ENCODE measurements around the gene IRF1.

IRF1 gene

GRCh38 chr5:132459031-132459982, 31.3 kb downstream of the IRF1 start:
- DNase-seq, result no peak

GRCh38 chr5:132458651-132459030, 31.9 kb downstream of the IRF1 start:
- no peak for DNase-seq

- no peak for DNase-seq
Observed at GRCh38 chr5:132458226-132458560, 32.4 kb downstream of the IRF1 start.

- DNase-seq, result no peak
Observed at GRCh38 chr5:132457371-132458225, 33.0 kb downstream of the IRF1 start.

GRCh38 chr5:132456987-132457361, 33.6 kb downstream of the IRF1 start:
- DNase-seq, result no peak

GRCh38 chr5:132456296-132456986, 34.1 kb downstream of the IRF1 start:
- DNase-seq, result peak; percentile 64

- no peak for DNase-seq
Observed at GRCh38 chr5:132455614-132456115, 34.9 kb downstream of the IRF1 start.

GRCh38 chr5:132454361-132454760, 36.2 kb downstream of the IRF1 start:
- DNase-seq, result no peak

GRCh38 chr5:132451387-132451786, 39.2 kb downstream of the IRF1 start:
- no peak for DNase-seq

- DNase-seq, result no peak
Observed at GRCh38 chr5:132449060-132449459, 41.5 kb downstream of the IRF1 start.

GRCh38 chr5:132447196-132447595, 43.4 kb downstream of the IRF1 start:
- no peak for DNase-seq

- no peak for DNase-seq
Observed at GRCh38 chr5:132446621-132447020, 44.0 kb downstream of the IRF1 start.

- no peak for DNase-seq
Observed at GRCh38 chr5:132445930-132446329, 44.6 kb downstream of the IRF1 start.

- no peak for DNase-seq
Observed at GRCh38 chr5:132445640-132445923, 45.0 kb downstream of the IRF1 start.

- no peak for DNase-seq
Observed at GRCh38 chr5:132444841-132445639, 45.5 kb downstream of the IRF1 start.

GRCh38 chr5:132444061-132444460, 46.5 kb downstream of the IRF1 start:
- no peak for DNase-seq

- no peak for DNase-seq
Observed at GRCh38 chr5:132439521-132440089, 51.0 kb downstream of the IRF1 start.

- no peak for DNase-seq
Observed at GRCh38 chr5:132438917-132439316, 51.7 kb downstream of the IRF1 start.

GRCh38 chr5:132438267-132438645, 52.3 kb downstream of the IRF1 start:
- DNase-seq, result peak; percentile 18

GRCh38 chr5:132437604-132438266, 52.8 kb downstream of the IRF1 start:
- peak; percentile 73 for DNase-seq

- DNase-seq, result peak; percentile 21
Observed at GRCh38 chr5:132436936-132437335, 53.6 kb downstream of the IRF1 start.

GRCh38 chr5:132435886-132436285, 54.7 kb downstream of the IRF1 start:
- peak; percentile 21 for DNase-seq

Data from stimulated activated CD8-positive, alpha-beta memory T cell treated with anti-CD3 and anti-CD28 coated beads, Interleukin-4, amount 100 ng/mL, for 48 hours (primary cell).